ENCODE results near the gene CDC34. TPM values are rescaled to one million over a fixed set of nuclear protein-coding genes. Genes with fewer than 3 reads are reported as not detected.

Gene CDC34
- total RNA-seq, 2 donors from 2014 or later, result 40.2 to 86.2 TPM

GRCh38 chr19:574658-575526 is 43.3 kb downstream of the CDC34 start:
- TF ChIP-seq, protein P1, sequence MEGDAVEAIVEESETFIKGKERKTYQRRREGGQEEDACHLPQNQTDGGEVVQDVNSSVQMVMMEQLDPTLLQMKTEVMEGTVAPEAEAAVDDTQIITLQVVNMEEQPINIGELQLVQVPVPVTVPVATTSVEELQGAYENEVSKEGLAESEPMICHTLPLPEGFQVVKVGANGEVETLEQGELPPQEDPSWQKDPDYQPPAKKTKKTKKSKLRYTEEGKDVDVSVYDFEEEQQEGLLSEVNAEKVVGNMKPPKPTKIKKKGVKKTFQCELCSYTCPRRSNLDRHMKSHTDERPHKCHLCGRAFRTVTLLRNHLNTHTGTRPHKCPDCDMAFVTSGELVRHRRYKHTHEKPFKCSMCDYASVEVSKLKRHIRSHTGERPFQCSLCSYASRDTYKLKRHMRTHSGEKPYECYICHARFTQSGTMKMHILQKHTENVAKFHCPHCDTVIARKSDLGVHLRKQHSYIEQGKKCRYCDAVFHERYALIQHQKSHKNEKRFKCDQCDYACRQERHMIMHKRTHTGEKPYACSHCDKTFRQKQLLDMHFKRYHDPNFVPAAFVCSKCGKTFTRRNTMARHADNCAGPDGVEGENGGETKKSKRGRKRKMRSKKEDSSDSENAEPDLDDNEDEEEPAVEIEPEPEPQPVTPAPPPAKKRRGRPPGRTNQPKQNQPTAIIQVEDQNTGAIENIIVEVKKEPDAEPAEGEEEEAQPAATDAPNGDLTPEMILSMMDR (IDR thresholded peaks at IDR 0.05), result no peak
- Histone ChIP-seq H3K4me1 (ENCODE audit: control insufficient read depth in 1 of 2, low read depth in 2 of 2) (peaks cover 26 to 49% of the 10 kb centered on the region in 2 donors), H3K27ac (no peak overlapping the region), H3K36me3 (peaks cover 10% of the 10 kb centered on the region), H3K27me3 (replicated peaks; ENCODE audit: insufficient read depth) (no peaks in the 10 kb centered on the region), H3K9me3 (no peaks in the 10 kb centered on the region), H3K4me3 (peak overlapping the region; percentile 54)
- DNase-seq (ENCODE audit: low spot score) (no peak), ATAC-seq (ENCODE audit: insufficient number of reproducible peaks, low FRiP score, low read depth) (no peak)

DNA sequence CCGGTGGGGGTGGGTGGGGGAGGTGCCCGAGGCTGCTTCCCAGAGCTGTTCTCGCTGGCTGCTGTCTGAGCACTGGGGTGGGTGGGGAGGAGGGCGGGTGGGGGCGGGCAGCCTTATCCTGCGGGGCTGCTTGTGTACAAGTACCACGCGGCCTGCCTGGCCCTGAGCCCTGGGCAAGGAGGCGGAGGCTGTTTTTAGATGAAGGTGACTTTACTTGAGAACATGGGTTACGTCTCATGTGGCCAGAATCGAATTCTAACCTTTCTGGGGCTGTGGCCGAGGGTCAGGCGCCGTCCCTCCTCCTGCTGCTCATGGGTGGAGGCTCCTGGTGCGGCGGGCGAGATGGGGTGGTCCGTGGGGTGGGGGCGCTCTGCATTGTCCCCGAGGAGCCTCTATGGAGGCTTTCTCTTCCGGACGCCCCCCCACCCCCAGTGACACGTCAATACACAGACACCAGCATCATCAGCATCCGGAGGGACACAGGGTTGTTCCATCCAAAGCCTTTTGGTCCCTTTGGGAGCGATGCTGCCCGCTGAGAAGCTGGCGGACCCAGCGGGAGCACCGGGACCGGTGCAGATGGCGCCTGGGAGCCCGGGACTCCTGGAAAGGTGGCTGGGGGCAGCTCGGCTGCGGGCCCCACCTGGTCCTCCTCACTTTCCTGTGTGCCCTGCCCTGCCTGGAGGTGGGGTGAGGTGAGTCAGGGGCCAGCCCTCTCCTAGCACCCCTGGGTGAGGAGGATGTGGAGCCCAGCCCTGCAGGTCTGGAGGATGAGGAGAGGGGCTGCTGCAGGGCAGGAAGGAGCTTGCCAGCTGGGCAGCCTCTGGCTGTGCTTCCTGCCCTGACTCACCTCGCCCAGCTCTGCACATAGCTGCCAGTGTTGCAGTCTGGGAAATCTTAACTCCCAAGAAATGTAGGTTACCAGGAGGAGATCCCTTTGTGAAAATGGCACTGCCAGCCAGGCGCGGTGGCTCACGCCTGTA is 44.3 kb downstream of the CDC34 start:
- ATAC-seq (ENCODE audit: insufficient number of reproducible peaks, low FRiP score, low read depth) (no peak), DNase-seq (ENCODE audit: low spot score) (no peak)
- no peak overlapping the region for H3K27ac ChIP-seq
- peaks cover 17% of the 10 kb centered on the region for H3K36me3 ChIP-seq
- peak overlapping the region; percentile 54 for H3K4me3 ChIP-seq
- no peaks in the 10 kb centered on the region for H3K27me3 ChIP-seq (replicated peaks; ENCODE audit: insufficient read depth)
- H3K9me3 ChIP-seq, result no peaks in the 10 kb centered on the region
- H3K4me1 ChIP-seq (ENCODE audit: control insufficient read depth in 1 of 2, low read depth in 2 of 2), result peaks cover 26 to 49% of the 10 kb centered on the region in 2 donors
- TF ChIP-seq, protein P1 (IDR thresholded peaks at IDR 0.05), result no peak

- Histone ChIP-seq H3K27ac (no peak overlapping the region), H3K4me3 (no peak overlapping the region), H3K27me3 (replicated peaks; ENCODE audit: insufficient read depth) (no peaks in the 10 kb centered on the region), H3K9me3 (no peaks in the 10 kb centered on the region), H3K36me3 (peaks cover 26% of the 10 kb centered on the region), H3K4me1 (ENCODE audit: control insufficient read depth in 1 of 2, low read depth in 2 of 2) (peaks cover 26 to 41% of the 10 kb centered on the region in 2 donors)
- TF ChIP-seq, protein P1 (IDR thresholded peaks at IDR 0.05), result no peak
- no peak for DNase-seq (ENCODE audit: low spot score)
- ATAC-seq (ENCODE audit: insufficient number of reproducible peaks, low FRiP score, low read depth), result no peak
Observed at GRCh38 chr19:576768-577438, 45.3 kb downstream of the CDC34 start.

GRCh38 chr19:577439-578392 is 46.2 kb downstream of the CDC34 start:
- ATAC-seq (ENCODE audit: insufficient number of reproducible peaks, low FRiP score, low read depth), result no peak
- Histone ChIP-seq H3K27me3 (replicated peaks; ENCODE audit: insufficient read depth) (no peaks in the 10 kb centered on the region), H3K4me3 (no peak overlapping the region), H3K36me3 (peaks cover 31% of the 10 kb centered on the region), H3K4me1 (ENCODE audit: control insufficient read depth in 1 of 2, low read depth in 2 of 2) (peaks cover 26 to 41% of the 10 kb centered on the region in 2 donors), H3K9me3 (no peaks in the 10 kb centered on the region), H3K27ac (no peak overlapping the region)
- TF ChIP-seq, protein P1 (IDR thresholded peaks at IDR 0.05), result no peak
- DNase-seq (ENCODE audit: low spot score), result no peak

Data from thoracic aorta (tissue), 2 donors.